Stomach smooth muscle (tissue), 2 donors: Measurements from ENCODE around the gene LRRC28.
A peak's percentile ranks its signal among the peaks of the same experiment; 100 is the strongest.

Source experiments
- H3K27ac ChIP-seq: one replicate; pipeline ENCODE4 v1.7.0; 2013; ENCODE audit warnings: mild to moderate bottlenecking, low read length, inconsistent platforms
- H3K27me3 ChIP-seq, 2 donors: one replicate each; pipeline ENCODE4 v1.7.0; 2013; ENCODE audit warnings: low read length in 2 of 2; ENCODE audit not compliant: insufficient read depth in 2 of 2, control insufficient read depth in 1 of 2
- H3K36me3 ChIP-seq, 2 donors: one replicate each; pipeline ENCODE4 v1.7.0; 2013; ENCODE audit warnings: low read length in 2 of 2; ENCODE audit not compliant: control insufficient read depth in 2 of 2, insufficient read depth in 2 of 2
- H3K4me1 ChIP-seq: one replicate; pipeline ENCODE4 v1.7.0; 2013; ENCODE audit warnings: low read length; ENCODE audit not compliant: control insufficient read depth, insufficient read depth
- H3K4me3 ChIP-seq, 2 donors: one replicate each; pipeline ENCODE4 v1.7.0; 2013; ENCODE audit warnings: low read length in 2 of 2
- H3K9ac ChIP-seq, 2 donors: one replicate each; pipeline ENCODE4 v1.7.0; 2013; ENCODE audit warnings: low read length in 2 of 2, mild to moderate bottlenecking in 1 of 2
- H3K9me3 ChIP-seq, 2 donors: one replicate each; pipeline ENCODE4 v1.7.0; 2013; ENCODE audit warnings: low read length in 2 of 2; ENCODE audit not compliant: control insufficient read depth in 2 of 2
- donor health status: healthy.
- donor health status: Pancreatic carcinoma.

LRRC28 gene

GRCh38 chr15:99416191-99417188 is 165.2 kb downstream of the LRRC28 start:
- Histone ChIP-seq H3K4me3 (no peak overlapping the region), H3K4me1 (peaks cover 6% of the 10 kb centered on the region), H3K9ac (no peak overlapping the region), H3K9me3 (no peaks in the 10 kb centered on the region), H3K36me3 (no peaks in the 10 kb centered on the region), H3K27me3 (no peaks in the 10 kb centered on the region), H3K27ac (no peak overlapping the region)

GRCh38 chr15:99421172-99421656 is 169.9 kb downstream of the LRRC28 start:
- Histone ChIP-seq H3K9me3 (peaks cover 0 to 3% of the 10 kb centered on the region in 2 donors), H3K27ac (no peak overlapping the region), H3K36me3 (no peaks in the 10 kb centered on the region), H3K9ac (no peak overlapping the region), H3K4me1 (peaks cover 20% of the 10 kb centered on the region), H3K27me3 (no peaks in the 10 kb centered on the region), H3K4me3 (no peak overlapping the region)

GRCh38 chr15:99421758-99422157 is 170.5 kb downstream of the LRRC28 start:
- Histone ChIP-seq H3K27me3 (no peaks in the 10 kb centered on the region), H3K36me3 (no peaks in the 10 kb centered on the region), H3K9ac (no peak overlapping the region), H3K27ac (no peak overlapping the region), H3K9me3 (peaks cover 0 to 3% of the 10 kb centered on the region in 2 donors), H3K4me3 (no peak overlapping the region), H3K4me1 (peaks cover 20% of the 10 kb centered on the region)

- Histone ChIP-seq H3K27ac (no peak overlapping the region), H3K36me3 (no peaks in the 10 kb centered on the region), H3K4me3 (no peak overlapping the region), H3K4me1 (peaks cover 20% of the 10 kb centered on the region), H3K9ac (no peak overlapping the region), H3K9me3 (peaks cover 0 to 3% of the 10 kb centered on the region in 2 donors), H3K27me3 (no peaks in the 10 kb centered on the region)
These were observed 172.2 kb downstream of the LRRC28 start for GRCh38 chr15:99423186-99424130.

- Histone ChIP-seq H3K9ac (no peak overlapping the region), H3K4me3 (no peak overlapping the region), H3K36me3 (no peaks in the 10 kb centered on the region), H3K27ac (peak overlapping the region; percentile 83), H3K27me3 (no peaks in the 10 kb centered on the region), H3K4me1 (peaks cover 20% of the 10 kb centered on the region), H3K9me3 (peaks cover 0 to 3% of the 10 kb centered on the region in 2 donors)
These were observed 172.9 kb downstream of the LRRC28 start for GRCh38 chr15:99424131-99424571.

GRCh38 chr15:99424978-99425656 is 173.8 kb downstream of the LRRC28 start:
- Histone ChIP-seq H3K9me3 (peaks cover 0 to 3% of the 10 kb centered on the region in 2 donors), H3K36me3 (no peaks in the 10 kb centered on the region)

GRCh38 chr15:99425657-99426301 is 174.5 kb downstream of the LRRC28 start:
- peak overlapping the region in 1 of 2 donors; percentile 45 for H3K9ac ChIP-seq
- no peaks in the 10 kb centered on the region for H3K27me3 ChIP-seq
- H3K4me3 ChIP-seq, result no peak overlapping the region
- peak overlapping the region; percentile 83 for H3K27ac ChIP-seq
- no peaks in the 10 kb centered on the region for H3K36me3 ChIP-seq
- H3K4me1 ChIP-seq, result peaks cover 20% of the 10 kb centered on the region
- peaks cover 0 to 3% of the 10 kb centered on the region in 2 donors for H3K9me3 ChIP-seq

More at GRCh38 chr15:99424978-99425656, 173.8 kb downstream of the LRRC28 start:
- Histone ChIP-seq H3K27me3 (no peaks in the 10 kb centered on the region), H3K9ac (peak overlapping the region; percentile 51 to 56), H3K4me3 (no peak overlapping the region), H3K4me1 (peaks cover 20% of the 10 kb centered on the region), H3K27ac (peak overlapping the region; percentile 83)

GRCh38 chr15:99426431-99427105 is 175.3 kb downstream of the LRRC28 start:
- peaks cover 0 to 3% of the 10 kb centered on the region in 2 donors for H3K9me3 ChIP-seq

GRCh38 chr15:99427210-99427609 is 175.9 kb downstream of the LRRC28 start:
- H3K4me3 ChIP-seq, result no peak overlapping the region
- peaks cover 20% of the 10 kb centered on the region for H3K4me1 ChIP-seq
- no peak overlapping the region for H3K27ac ChIP-seq
- no peaks in the 10 kb centered on the region for H3K27me3 ChIP-seq
- no peaks in the 10 kb centered on the region for H3K36me3 ChIP-seq
- peaks cover 0 to 3% of the 10 kb centered on the region in 2 donors for H3K9me3 ChIP-seq
- H3K9ac ChIP-seq, result no peak overlapping the region

More at GRCh38 chr15:99426431-99427105, 175.3 kb downstream of the LRRC28 start:
- no peak overlapping the region for H3K9ac ChIP-seq
- H3K27me3 ChIP-seq, result no peaks in the 10 kb centered on the region
- H3K4me3 ChIP-seq, result no peak overlapping the region
- peak overlapping the region; percentile 83 for H3K27ac ChIP-seq
- peaks cover 20% of the 10 kb centered on the region for H3K4me1 ChIP-seq
- no peaks in the 10 kb centered on the region for H3K36me3 ChIP-seq
